SU-DHL-6 (cell line): ENCODE measurements around the gene ABCE1.

Source experiments
- H2AFZ ChIP-seq: fragments of 200-600 bp; sonication (generic); 2 replicates; pipeline ENCODE4 v1.6.1; 2014; ENCODE audit warnings: low read depth, mild to moderate bottlenecking, moderate library complexity, mixed read lengths, antibody characterized with exemption, low read length; ENCODE audit not compliant: severe bottlenecking
- H3F3A ChIP-seq: fragments of 200-600 bp; shearing (Covaris generic); 2 replicates; pipeline ENCODE4 v1.6.0; 2016; ENCODE audit warnings: antibody characterized with exemption, mild to moderate bottlenecking; ENCODE audit not compliant: insufficient read depth
- H3K27ac ChIP-seq: fragments of 200-600 bp; sonication (generic); 2 replicates; pipeline ENCODE4 v1.5.1; 2016; ENCODE audit warnings: low read depth, mild to moderate bottlenecking, low read length, moderate library complexity, mixed read lengths
- H3K27me3 ChIP-seq: fragments of 200-600 bp; sonication (generic), shearing (Covaris generic); 2 replicates; pipeline ENCODE4 v1.6.0; 2014; ENCODE audit warnings: mild to moderate bottlenecking, low read length
- H3K36me3 ChIP-seq: fragments of 200-600 bp; sonication (generic); 2 replicates; pipeline ENCODE4 v1.6.1; 2014; ENCODE audit warnings: mild to moderate bottlenecking, low read length, mixed read lengths
- H3K4me2 ChIP-seq: fragments of 300-600, 200-600 bp; shearing (Covaris generic), sonication (generic); 2 replicates; pipeline ENCODE4 v1.6.0; 2014; ENCODE audit warnings: low read length, low read depth, mild to moderate bottlenecking; ENCODE audit not compliant: poor library complexity, severe bottlenecking
- H3K4me3 ChIP-seq: fragments of 200-600 bp; sonication (generic); 2 replicates; pipeline ENCODE4 v1.5.1; 2014; ENCODE audit warnings: antibody characterized with exemption, low read length, mild to moderate bottlenecking, mixed read lengths; ENCODE audit not compliant: insufficient read depth, poor library complexity, severe bottlenecking
- H3K79me2 ChIP-seq: fragments of 200-600 bp; sonication (generic); 2 replicates; pipeline ENCODE4 v1.6.1; 2014; ENCODE audit warnings: mild to moderate bottlenecking, low read length, moderate library complexity; ENCODE audit not compliant: insufficient read depth
- H3K9ac ChIP-seq: fragments of 200-600 bp; sonication (generic); 2 replicates; pipeline ENCODE4 v1.7.0; 2014; ENCODE audit warnings: mild to moderate bottlenecking, low read length
- H3K9me2 ChIP-seq: fragments of 200-600 bp; sonication (generic); replicated peaks from 2 replicates; pipeline ENCODE4 v1.6.1; 2014; ENCODE audit warnings: low read length; ENCODE audit not compliant: insufficient read depth
- H3K9me3 ChIP-seq: fragments of 200-600 bp; sonication (generic); 2 replicates; pipeline ENCODE4 v1.6.1; 2014; ENCODE audit warnings: low read length, mixed read lengths; ENCODE audit not compliant: insufficient read depth
- H4K20me1 ChIP-seq: fragments of 200-600 bp; sonication (generic); 2 replicates; pipeline ENCODE4 v1.6.1; 2014; ENCODE audit warnings: low read depth, mild to moderate bottlenecking, antibody characterized with exemption, low read length, moderate library complexity, mixed read lengths
- CTCF ChIP-seq: fragments of 200-600 bp; sonication (generic); IDR thresholded peaks from one replicate; pipeline ENCODE4 v1.5.1; 2017; ENCODE audit warnings: antibody characterized with exemption, mild to moderate bottlenecking, low read length, moderate library complexity; ENCODE audit not compliant: insufficient read depth, poor library complexity, severe bottlenecking
- EZH2phosphoT487 ChIP-seq: fragments of 200-600 bp; sonication (generic), shearing (Covaris generic); conservative IDR thresholded peaks from 2 replicates; pipeline ENCODE4 v1.6.1; 2018; ENCODE audit warnings: mild to moderate bottlenecking, antibody characterized with exemption, low read length, moderate library complexity, mixed read lengths

The ABCE1 gene

GRCh38 chr4:145071560-145071959 is 26.6 kb upstream of the ABCE1 start:
- TF ChIP-seq CTCF (no peak), EZH2phosphoT487 (no peak)
- H3K79me2 ChIP-seq: 0 out of 2 replicates have a peak, but pooled peaks cover 4% of the 10 kb centered on the region
- H3K4me2 ChIP-seq: no peak overlapping the region

GRCh38 chr4:145075742-145076468 is 22.2 kb upstream of the ABCE1 start:
- TF ChIP-seq EZH2phosphoT487 (no peak), CTCF (no peak)
- Histone ChIP-seq H3K9me2 (no peaks in the 10 kb centered on the region), H3K36me3 (peaks cover 2% of the 10 kb centered on the region; the same call in 1 of the 2 replicates), H4K20me1 (no peaks in the 10 kb centered on the region), H3K4me2 (no peak overlapping the region), H3F3A (no peaks in the 10 kb centered on the region; the same call in 1 of the 2 replicates), H3K4me3 (no peak overlapping the region), H3K9ac (no peak overlapping the region), H3K79me2 (peaks cover 24% of the 10 kb centered on the region), H3K27me3 (no peaks in the 10 kb centered on the region), H3K9me3 (no peaks in the 10 kb centered on the region), H3K27ac (no peak overlapping the region), H2AFZ (no peak overlapping the region)

More at GRCh38 chr4:145071560-145071959, 26.6 kb upstream of the ABCE1 start:
- Histone ChIP-seq H3K9me3 (no peaks in the 10 kb centered on the region), H3F3A (no peaks in the 10 kb centered on the region; the same call in 1 of the 2 replicates), H4K20me1 (no peaks in the 10 kb centered on the region), H3K9me2 (no peaks in the 10 kb centered on the region), H3K27ac (no peak overlapping the region), H3K27me3 (no peaks in the 10 kb centered on the region), H3K9ac (no peak overlapping the region), H3K4me3 (no peak overlapping the region), H2AFZ (no peak overlapping the region), H3K36me3 (no peaks in the 10 kb centered on the region; the same call in 1 of the 2 replicates)

- Histone ChIP-seq H3K27me3 (no peaks in the 10 kb centered on the region), H2AFZ (no peak overlapping the region), H3K27ac (no peak overlapping the region), H3K4me3 (no peak overlapping the region), H3K9me3 (no peaks in the 10 kb centered on the region), H3K4me2 (no peak overlapping the region), H4K20me1 (no peaks in the 10 kb centered on the region), H3K79me2 (peaks cover 24% of the 10 kb centered on the region), H3K9ac (no peak overlapping the region), H3K36me3 (peaks cover 5% of the 10 kb centered on the region; the same call in 1 of the 2 replicates), H3K9me2 (no peaks in the 10 kb centered on the region), H3F3A (no peaks in the 10 kb centered on the region; the same call in 1 of the 2 replicates)
- TF ChIP-seq CTCF (no peak), EZH2phosphoT487 (no peak)
These were observed 21.6 kb upstream of the ABCE1 start for GRCh38 chr4:145076469-145076855.
